Lower lobe of right lung (tissue), 2 donors: Measurements from ENCODE around the gene POU3F4. TPM values are rescaled to one million over a fixed set of nuclear protein-coding genes. Genes with fewer than 3 reads are reported as not detected.

Experiments used
- ATAC-seq, 2 donors: fragments of 200-7000 bp; cut with Tn5 transposase; one replicate each; pipeline ENCODE4 v1.9.1; 2020 to 2022; ENCODE audit warnings: mild to moderate bottlenecking in 2 of 2, moderate library complexity in 2 of 2
- DNase-seq: peaks from one replicate; pipeline ENCODE4 v3.0.0-alpha.2; 2020
- H3K27ac ChIP-seq: fragments of 200-600 bp; one replicate; pipeline ENCODE4 v1.8.0; 2022
- H3K27me3 ChIP-seq: fragments of 200-600 bp; one replicate; pipeline ENCODE4 v1.8.0; 2022; ENCODE audit warnings: low read depth
- H3K36me3 ChIP-seq: fragments of 200-600 bp; one replicate; pipeline ENCODE4 v1.8.0; 2022; ENCODE audit warnings: mild to moderate bottlenecking
- H3K4me1 ChIP-seq: fragments of 200-600 bp; one replicate; pipeline ENCODE4 v1.8.0; 2022
- H3K4me3 ChIP-seq: fragments of 200-600 bp; one replicate; pipeline ENCODE4 v1.8.0; 2022; ENCODE audit warnings: mild to moderate bottlenecking
- H3K9me3 ChIP-seq: fragments of 200-600 bp; one replicate; pipeline ENCODE4 v1.8.0; 2022
- intact Hi-C: fragments of 100-400 bp; cut with DNase I; formaldehyde crosslinking; loops from one replicate; pipeline ENCODE4 v1.11.0; 2022
- total RNA-seq: library from RNA; stranded (reverse); fragmentation: NEBNext Ultra II Directional; extraction: Animal tissue kit (Norgen Biotek cat#: 25700); gene quantifications from one replicate; pipeline ENCODE4 v1.2.1, GENCODE V29; 2021
- TF ChIP-seq, protein P1 (sequence below): fragments of 200-600 bp; IDR thresholded peaks from one replicate; pipeline ENCODE4 v1.8.0; 2022; ENCODE audit warnings: antibody characterized with exemption, mild to moderate bottlenecking
- donor health status: DM: no; HTN: yes; CAD: no; lungs with severe emphysema.

The POU3F4 gene
- total RNA-seq, 1 donor from 2014 or later: not detected

DNA sequence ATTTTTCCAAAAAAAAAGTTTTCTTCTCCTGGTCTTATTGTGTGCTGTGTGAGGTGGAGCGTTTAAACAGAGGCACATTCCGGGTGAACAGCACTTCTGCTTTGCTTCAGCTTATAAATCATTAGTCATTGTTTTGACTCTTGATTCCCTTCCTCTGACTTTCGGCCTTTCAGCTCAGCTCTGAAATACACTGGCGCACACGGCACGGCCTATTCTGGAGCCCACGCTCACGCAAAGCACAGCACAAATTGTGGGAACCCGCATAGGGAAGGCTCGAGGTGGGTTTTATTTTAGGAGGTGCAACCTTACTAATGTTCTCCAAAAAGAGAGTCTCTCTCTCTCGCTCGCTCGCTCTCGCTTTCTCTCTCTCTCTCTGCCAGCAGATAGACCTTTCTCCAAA is 4.0 kb downstream of the POU3F4 start:
- DNase-seq (no peak), ATAC-seq (no peak)
- H3K27me3 ChIP-seq: peaks cover 19% of the 10 kb centered on the region
- no peaks in the 10 kb centered on the region for H3K9me3 ChIP-seq
- TF ChIP-seq, protein P1, sequence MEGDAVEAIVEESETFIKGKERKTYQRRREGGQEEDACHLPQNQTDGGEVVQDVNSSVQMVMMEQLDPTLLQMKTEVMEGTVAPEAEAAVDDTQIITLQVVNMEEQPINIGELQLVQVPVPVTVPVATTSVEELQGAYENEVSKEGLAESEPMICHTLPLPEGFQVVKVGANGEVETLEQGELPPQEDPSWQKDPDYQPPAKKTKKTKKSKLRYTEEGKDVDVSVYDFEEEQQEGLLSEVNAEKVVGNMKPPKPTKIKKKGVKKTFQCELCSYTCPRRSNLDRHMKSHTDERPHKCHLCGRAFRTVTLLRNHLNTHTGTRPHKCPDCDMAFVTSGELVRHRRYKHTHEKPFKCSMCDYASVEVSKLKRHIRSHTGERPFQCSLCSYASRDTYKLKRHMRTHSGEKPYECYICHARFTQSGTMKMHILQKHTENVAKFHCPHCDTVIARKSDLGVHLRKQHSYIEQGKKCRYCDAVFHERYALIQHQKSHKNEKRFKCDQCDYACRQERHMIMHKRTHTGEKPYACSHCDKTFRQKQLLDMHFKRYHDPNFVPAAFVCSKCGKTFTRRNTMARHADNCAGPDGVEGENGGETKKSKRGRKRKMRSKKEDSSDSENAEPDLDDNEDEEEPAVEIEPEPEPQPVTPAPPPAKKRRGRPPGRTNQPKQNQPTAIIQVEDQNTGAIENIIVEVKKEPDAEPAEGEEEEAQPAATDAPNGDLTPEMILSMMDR: no peak
- no peak overlapping the region for H3K4me3 ChIP-seq
- no peak overlapping the region for H3K27ac ChIP-seq
- H3K4me1 ChIP-seq: no peaks in the 10 kb centered on the region
- intact Hi-C loops: no loop called here
- no peaks in the 10 kb centered on the region for H3K36me3 ChIP-seq

DNA sequence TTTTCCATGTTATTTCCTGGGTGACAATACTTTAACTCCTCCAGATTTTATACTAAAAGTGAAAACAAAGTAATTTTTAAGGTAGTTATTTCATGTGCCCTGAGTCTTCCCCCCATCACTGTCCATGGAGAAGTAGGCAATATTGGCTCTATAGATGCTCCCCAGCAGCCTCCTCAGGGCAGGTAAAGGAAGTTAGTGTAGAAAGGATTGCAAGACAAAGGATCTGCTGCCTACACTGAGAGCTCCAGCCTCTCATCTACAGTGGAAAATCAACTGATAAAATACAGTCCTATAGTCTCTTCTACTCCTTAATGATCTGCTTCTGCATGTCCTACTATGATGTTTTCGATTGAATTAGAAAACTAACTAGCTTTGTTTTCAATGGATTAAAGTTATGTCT is 8.5 kb downstream of the POU3F4 start:
- ATAC-seq (no peak), DNase-seq (no peak)
- no peak overlapping the region for H3K27ac ChIP-seq
- TF ChIP-seq, protein P1: no peak
- no peaks in the 10 kb centered on the region for H3K9me3 ChIP-seq
- no peaks in the 10 kb centered on the region for H3K36me3 ChIP-seq
- H3K4me1 ChIP-seq: no peaks in the 10 kb centered on the region
- intact Hi-C loops: no loop called here
- H3K4me3 ChIP-seq: no peak overlapping the region
- H3K27me3 ChIP-seq: no peaks in the 10 kb centered on the region

DNA sequence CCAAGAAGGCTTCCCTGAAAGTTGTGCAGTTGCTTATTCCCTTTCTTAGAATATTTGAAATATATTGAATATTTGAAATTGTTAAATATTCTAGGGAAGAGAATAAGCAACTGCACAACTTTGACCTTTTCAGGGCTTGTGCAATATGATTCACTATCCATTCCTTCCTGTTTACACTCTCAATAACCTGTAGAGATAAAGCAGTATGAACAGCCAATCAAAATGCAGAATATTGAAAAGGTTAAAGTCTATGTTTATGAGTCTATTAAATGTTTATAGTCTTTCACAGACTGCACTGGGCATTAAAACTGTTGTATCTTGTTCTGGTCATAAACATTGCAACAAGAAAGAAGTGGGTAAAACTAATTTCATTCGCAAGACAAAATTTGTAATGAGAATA is 13.8 kb downstream of the POU3F4 start:
- TF ChIP-seq, protein P1: no peak
- no peaks in the 10 kb centered on the region for H3K27me3 ChIP-seq
- no peaks in the 10 kb centered on the region for H3K9me3 ChIP-seq
- no peak overlapping the region for H3K27ac ChIP-seq
- intact Hi-C loops: no loop called here
- no peak for ATAC-seq
- no peak for DNase-seq
- H3K4me1 ChIP-seq: no peaks in the 10 kb centered on the region
- H3K36me3 ChIP-seq: no peaks in the 10 kb centered on the region
- H3K4me3 ChIP-seq: no peak overlapping the region

DNA sequence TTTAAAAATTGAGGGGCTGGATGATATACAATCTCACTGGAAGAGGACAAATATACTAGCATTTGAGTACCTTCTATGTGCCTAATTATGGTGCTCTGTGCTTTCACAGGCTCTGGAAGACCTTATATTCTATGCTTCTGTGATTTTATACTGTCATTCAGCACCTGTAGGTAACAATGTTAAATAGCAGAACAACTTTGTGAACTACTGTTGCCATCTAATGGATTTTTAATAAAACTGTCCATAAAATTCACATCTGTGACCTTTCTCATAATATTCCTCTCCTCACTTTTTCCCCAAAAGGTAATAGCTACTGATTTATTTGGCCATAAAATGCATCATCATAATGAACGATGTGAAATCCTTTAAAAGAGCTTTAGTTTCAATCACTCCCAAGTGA is 21.9 kb downstream of the POU3F4 start:
- TF ChIP-seq, protein P1: no peak
- Histone ChIP-seq H3K27ac (no peak overlapping the region), H3K36me3 (no peaks in the 10 kb centered on the region), H3K9me3 (no peaks in the 10 kb centered on the region), H3K4me1 (no peaks in the 10 kb centered on the region), H3K27me3 (no peaks in the 10 kb centered on the region), H3K4me3 (no peak overlapping the region)
- DNase-seq: no peak
- no peak for ATAC-seq
- intact Hi-C loops: no loop called here

DNA sequence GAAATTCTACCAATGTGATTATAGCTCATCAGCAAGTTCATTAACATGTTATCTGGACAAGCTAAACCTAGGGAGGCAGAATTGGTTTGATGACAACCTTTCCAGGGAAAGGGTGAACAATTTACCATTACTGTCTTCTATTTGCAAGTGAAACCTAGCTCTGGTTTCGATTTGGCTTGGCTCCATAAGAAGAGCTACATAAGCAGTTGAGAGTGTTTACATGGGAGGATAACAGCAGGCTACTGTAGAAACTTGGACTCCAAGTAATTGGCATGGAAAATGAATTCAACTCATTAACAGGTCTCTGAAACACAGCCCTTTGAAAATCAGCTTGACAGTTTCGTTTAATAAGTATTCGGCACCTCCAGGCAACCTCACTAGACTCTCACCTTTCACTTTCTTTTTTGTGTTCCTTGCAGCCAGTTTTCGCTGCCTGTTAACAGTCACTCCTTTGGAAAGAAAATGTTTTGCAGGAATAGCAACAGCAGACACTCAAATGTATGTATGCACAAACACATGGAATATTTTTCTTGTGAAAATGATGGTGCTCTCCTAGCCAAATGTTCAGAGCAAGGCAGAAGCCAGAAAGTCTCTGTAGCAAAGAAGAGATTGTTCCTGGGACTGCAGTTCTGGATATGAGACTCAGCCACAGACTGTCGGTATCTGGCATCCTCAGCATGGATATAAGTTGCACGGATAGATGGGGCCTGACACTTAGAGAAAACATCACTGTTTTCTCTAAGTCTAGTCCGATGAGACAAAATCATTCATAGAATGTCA is 27.5 kb downstream of the POU3F4 start:
- H3K4me1 ChIP-seq: no peaks in the 10 kb centered on the region
- peak overlapping the region; percentile 19 for H3K4me3 ChIP-seq
- no peak for DNase-seq

More for the DNA sequence above, 27.5 kb downstream of the POU3F4 start:
- Histone ChIP-seq H3K27me3 (no peaks in the 10 kb centered on the region), H3K9me3 (no peaks in the 10 kb centered on the region), H3K27ac (no peak overlapping the region), H3K36me3 (no peaks in the 10 kb centered on the region)
- no peak for ATAC-seq
- intact Hi-C loops: no loop called here
- TF ChIP-seq, protein P1: no peak
